CD14-positive monocyte (primary cell): ENCODE data around the gene LPAR5. TPM values are rescaled to one million over a fixed set of nuclear protein-coding genes. Genes with fewer than 3 reads are reported as not detected.
A peak's percentile ranks its signal among the peaks of the same experiment; 100 is the strongest.

Source experiments
- DNase-seq, 3 donors: peaks; one replicate each; pipeline ENCODE4 v3.0.0-alpha.2; 2011 to 2022
- H2AFZ ChIP-seq: 2 replicates; pipeline ENCODE4 v1.6.0; 2012; ENCODE audit warnings: mild to moderate bottlenecking, low read depth, low read length, inconsistent platforms; ENCODE audit not compliant: insufficient read depth, poor library complexity, severe bottlenecking
- H3K27ac ChIP-seq, 2 donors: 1 replicate in 1 of 2; 2 replicates in 1 of 2; pipeline ENCODE4 v1.5.1; 2012 to 2013; ENCODE audit warnings: low read length in 2 of 2, control low read depth in 1 of 2, inconsistent platforms in 1 of 2, low read depth in 1 of 2, mild to moderate bottlenecking in 1 of 2
- H3K27me3 ChIP-seq, 2 donors: one replicate each; pipeline versions ENCODE4 v1.6.0 to v1.6.1; 2011 to 2013; ENCODE audit warnings: low read length in 2 of 2; ENCODE audit not compliant: control insufficient read depth in 2 of 2, insufficient read depth in 2 of 2
- H3K36me3 ChIP-seq, 2 donors: replicated peaks in 1 of 2; 1 replicate in 1 of 2; 2 replicates in 1 of 2; pipeline versions ENCODE4 v1.5.1 to v1.6.1; 2012 to 2013; ENCODE audit warnings: low read length in 2 of 2, control low read depth in 1 of 2, inconsistent platforms in 1 of 2, mild to moderate bottlenecking in 1 of 2; ENCODE audit not compliant: insufficient read depth in 2 of 2, control insufficient read depth in 1 of 2
- H3K4me1 ChIP-seq, 2 donors: 1 replicate in 1 of 2; 2 replicates in 1 of 2; pipeline versions ENCODE4 v1.5.1 to v1.6.1; 2012 to 2013; ENCODE audit warnings: low read length in 2 of 2, control low read depth in 1 of 2, inconsistent platforms in 1 of 2, mild to moderate bottlenecking in 1 of 2, moderate library complexity in 1 of 2; ENCODE audit not compliant: insufficient read depth in 2 of 2, control insufficient read depth in 1 of 2
- H3K4me2 ChIP-seq: replicated peaks from 2 replicates; pipeline ENCODE3; 2012; ENCODE audit warnings: low read length, moderate library complexity, mild to moderate bottlenecking; ENCODE audit not compliant: poor library complexity, severe bottlenecking; ENCODE audit errors: extremely low read depth
- H3K4me3 ChIP-seq, 3 experiments: fragments of 200-600 bp in 1 of 3; sonication (generic) in 1 of 3; replicated peaks in 1 of 3; 1 replicate in 2 of 3; 2 replicates in 1 of 3; pipeline ENCODE4 v1.5.1; 2011 to 2013; ENCODE audit warnings: low read length in 3 of 3, mild to moderate bottlenecking in 3 of 3, control low read depth in 2 of 3, low read depth in 2 of 3, inconsistent platforms in 1 of 3, moderate library complexity in 1 of 3
- H3K79me2 ChIP-seq: 2 replicates; pipeline ENCODE4 v1.6.0; 2012; ENCODE audit warnings: mild to moderate bottlenecking, control low read depth, inconsistent platforms, low read length, moderate library complexity; ENCODE audit not compliant: insufficient read depth
- H3K9ac ChIP-seq: 2 replicates; pipeline ENCODE4 v1.6.0; 2017; ENCODE audit warnings: low read length, mild to moderate bottlenecking; ENCODE audit not compliant: insufficient read depth, poor library complexity, severe bottlenecking
- H3K9me3 ChIP-seq, 2 donors: replicated peaks in 1 of 2; 1 replicate in 1 of 2; 2 replicates in 1 of 2; pipeline versions ENCODE4 v1.5.1 to v1.6.1; 2012 to 2013; ENCODE audit warnings: low read length in 2 of 2, control low read depth in 1 of 2; ENCODE audit not compliant: control insufficient read depth in 1 of 2, insufficient read depth in 1 of 2
- H4K20me1 ChIP-seq: 2 replicates; pipeline ENCODE4 v1.6.0; 2012; ENCODE audit warnings: mild to moderate bottlenecking, low read length, control low read depth, moderate library complexity; ENCODE audit not compliant: insufficient read depth
- H3K27ac Mint-ChIP-seq, 7 donors: one replicate each; pipeline ENCODE4 v1.8.0; 2020; ENCODE audit warnings: mild to moderate bottlenecking in 7 of 7, mixed read lengths in 7 of 7, moderate library complexity in 6 of 7, inconsistent platforms in 2 of 7
- H3K27me3 Mint-ChIP-seq, 3 donors: one replicate each; pipeline ENCODE4 v1.8.0; 2021 to 2022; ENCODE audit warnings: low read depth in 3 of 3, mild to moderate bottlenecking in 3 of 3, mixed read lengths in 3 of 3, moderate library complexity in 3 of 3, inconsistent platforms in 1 of 3
- H3K36me3 Mint-ChIP-seq, 2 donors: one replicate each; pipeline ENCODE4 v1.8.0; 2020; ENCODE audit warnings: mixed read lengths in 2 of 2, inconsistent platforms in 1 of 2, mild to moderate bottlenecking in 1 of 2
- H3K4me1 Mint-ChIP-seq: one replicate; pipeline ENCODE4 v1.8.0; 2020; ENCODE audit warnings: mild to moderate bottlenecking, mixed read lengths
- H3K4me3 Mint-ChIP-seq, 2 donors: one replicate each; pipeline ENCODE4 v1.8.0; 2020; ENCODE audit warnings: mild to moderate bottlenecking in 2 of 2, mixed read lengths in 2 of 2, moderate library complexity in 1 of 2
- H3K9me3 Mint-ChIP-seq, 7 donors: one replicate each; pipeline ENCODE4 v1.8.0; 2020 to 2022; ENCODE audit warnings: mixed read lengths in 7 of 7, mild to moderate bottlenecking in 6 of 7, moderate library complexity in 6 of 7, inconsistent platforms in 2 of 7
- CTCF ChIP-seq: fragments of 200-600 bp; IDR thresholded peaks from one replicate; pipeline ENCODE4 v1.8.0; 2022; ENCODE audit warnings: antibody characterized with exemption, mild to moderate bottlenecking
- WGBS: methylation state at CpG from one replicate; pipeline ENCODE4 v1.1.5; 2013; ENCODE audit warnings: missing lambda C conversion rate; ENCODE audit not compliant: insufficient coverage; 5-methylcytosine and 5-hydroxymethylcytosine counted together
- intact Hi-C, 2 donors: fragments of 100-400 bp; cut with micrococcal nuclease; formaldehyde crosslinking; loops; one replicate each; pipeline versions ENCODE4 v1.15.0 to v1.15.1; 2023
- polyA plus RNA-seq, 3 donors: library from polyadenylated mRNA; depleted of rRNA in 1 of 3; unstranded in 2 of 3; stranded (reverse) in 1 of 3; fragments of 300-500 nt in 2 of 3; fragments of >200 nt in 1 of 3; fragmentation: Illumina TruSeq in 2 of 3; gene quantifications; 1 replicate in 2 of 3; 2 replicates in 1 of 3; pipeline ENCODE4 v1.2.3, GENCODE V29; 2012 to 2021

LPAR5 gene
- polyA plus RNA-seq, 3 donors: 0.11 to 0.18 (median 0.14) TPM

GRCh38 chr12:6664902-6665301 lies 29.1 kb upstream of the LPAR5 start:
- Mint-ChIP-seq H3K4me3 (no peak overlapping the region), H3K9me3 (no peaks in the 10 kb centered on the region)
- H3K9me3 ChIP-seq: no peaks in the 10 kb centered on the region

More at GRCh38 chr12:6664902-6665301, 29.1 kb upstream of the LPAR5 start:
- Histone ChIP-seq H2AFZ (no peak overlapping the region), H3K27ac (no peak overlapping the region), H3K4me2 (no peak overlapping the region), H3K4me3 (no peak overlapping the region), H3K36me3 (peaks cover 35 to 40% of the 10 kb centered on the region in 2 donors), H3K79me2 (peaks cover 28% of the 10 kb centered on the region), H4K20me1 (no peaks in the 10 kb centered on the region), H3K27me3 (no peaks in the 10 kb centered on the region), H3K9ac (no peak overlapping the region), H3K4me1 (peaks cover 17 to 37% of the 10 kb centered on the region in 2 donors)
- DNase-seq: peak in 2 of 3 donors; percentile 10 to 20
- Mint-ChIP-seq H3K4me1 (peaks cover 34% of the 10 kb centered on the region), H3K27ac (peak overlapping the region in 3 of 7 donors; percentile 48 to 55 (median 54)), H3K27me3 (no peaks in the 10 kb centered on the region), H3K36me3 (peaks cover 41 to 44% of the 10 kb centered on the region in 2 donors)
- intact Hi-C loops: loop anchor here in 1 of 2 donors (10.0 kb wide), 1 partner anchor 60 kb away; the partner anchor contains the start of gene COPS7A
- TF ChIP-seq CTCF: no peak
- WGBS: no CpG with 5 or more reads among the region's 2 CpGs
